Stimulated activated CD8-positive, alpha-beta memory T cell treated with anti-CD3 and anti-CD28 coated beads, Interleukin-15, amount 100 ng/mL, for 24 hours (primary cell): Measurements from ENCODE around the gene S100A5.
"Not testable (repeated sequence)": the region's sequence is repeated elsewhere in the genome, so short reads cannot be mapped to it uniquely, and the experiment has no call there.

Experiments used
- DNase-seq: peaks from one replicate; pipeline ENCODE4 v3.0.0-alpha.2; 2020; ENCODE audit warnings: low read depth

The S100A5 gene

GRCh38 chr1:153566414-153567371 is 26.0 kb upstream of the S100A5 start:
- peak; percentile 51 for DNase-seq

- no peak for DNase-seq
Measured at GRCh38 chr1:153565529-153566374, 25.0 kb upstream of the S100A5 start, which contains the start of gene S100A2. Gene S100A2, minus strand, starts transcription at chr1:153565844. Its CDS starts 1,967 bp downstream, at chr1:153563877.

- DNase-seq: no peak
Measured at GRCh38 chr1:153563991-153564390, 23.3 kb upstream of the S100A5 start.

- no peak for DNase-seq
Measured at GRCh38 chr1:153563483-153563901, 22.8 kb upstream of the S100A5 start.

GRCh38 chr1:153562021-153562420 is 21.3 kb upstream of the S100A5 start:
- not testable (repeated sequence) for DNase-seq

- no peak for DNase-seq
Measured at GRCh38 chr1:153561466-153561985, 20.8 kb upstream of the S100A5 start.

- DNase-seq: no peak
Measured at GRCh38 chr1:153560771-153561465, 20.2 kb upstream of the S100A5 start.

GRCh38 chr1:153560241-153560640 is 19.5 kb upstream of the S100A5 start:
- DNase-seq: no peak

GRCh38 chr1:153557877-153558276 is 17.1 kb upstream of the S100A5 start:
- no peak for DNase-seq

- no peak for DNase-seq
Measured at GRCh38 chr1:153556348-153556747, 15.6 kb upstream of the S100A5 start.

- no peak for DNase-seq
Measured at GRCh38 chr1:153553830-153554541, 13.3 kb upstream of the S100A5 start.

GRCh38 chr1:153553096-153553495 is 12.4 kb upstream of the S100A5 start:
- no peak for DNase-seq

GRCh38 chr1:153552335-153552734 is 11.6 kb upstream of the S100A5 start:
- DNase-seq: no peak

GRCh38 chr1:153550827-153551500 is 10.2 kb upstream of the S100A5 start:
- no peak for DNase-seq

- DNase-seq: no peak
Measured at GRCh38 chr1:153550398-153550758, 9.6 kb upstream of the S100A5 start.

- no peak for DNase-seq
Measured at GRCh38 chr1:153549741-153550397, 9.1 kb upstream of the S100A5 start.

- no peak for DNase-seq
Measured at GRCh38 chr1:153548722-153549688, 8.3 kb upstream of the S100A5 start, which contains the start of gene S100A3. Gene S100A3, minus strand, starts transcription at chr1:153549258. Its CDS starts 773 bp downstream, at chr1:153548485.
